Activated CD4-positive, alpha-beta T cell treated with anti-CD3 and anti-CD28 coated beads, Interleukin-2, amount 10 ng/mL, durations not matched to agents 24 days and 14 days (primary cell): ENCODE data around the gene KANSL1. TPM values are rescaled to one million over a fixed set of nuclear protein-coding genes. Genes with fewer than 3 reads are reported as not detected.

Experiments
- DNase-seq: peaks from one replicate; pipeline ENCODE4 v3.0.0; 2022
- H3K27ac Mint-ChIP-seq: one replicate; pipeline ENCODE4 v1.8.0; 2022; ENCODE audit warnings: mild to moderate bottlenecking, mixed read lengths
- H3K27me3 Mint-ChIP-seq: one replicate; pipeline ENCODE4 v1.8.0; 2022; ENCODE audit warnings: mixed read lengths
- H3K36me3 Mint-ChIP-seq: one replicate; pipeline ENCODE4 v1.8.0; 2022; ENCODE audit warnings: low read depth, mild to moderate bottlenecking, mixed read lengths
- H3K4me1 Mint-ChIP-seq: one replicate; pipeline ENCODE4 v1.8.0; 2021; ENCODE audit warnings: mixed read lengths
- H3K4me3 Mint-ChIP-seq: one replicate; pipeline ENCODE4 v1.8.0; 2022; ENCODE audit warnings: mild to moderate bottlenecking, moderate library complexity, mixed read lengths
- H3K9me3 Mint-ChIP-seq: one replicate; pipeline ENCODE4 v1.8.0; 2021; ENCODE audit warnings: mixed read lengths
- intact Hi-C: fragments of 100-400 bp; cut with micrococcal nuclease; formaldehyde crosslinking; loops from one replicate; pipeline ENCODE4 v1.15.1; 2023
- total RNA-seq: library from RNA; stranded (reverse); gene quantifications from 2 replicates; pipeline ENCODE4 v1.2.3, GENCODE V29; 2022

Gene KANSL1
- total RNA-seq, 1 donor from 2014 or later: 82.8 TPM

DNA sequence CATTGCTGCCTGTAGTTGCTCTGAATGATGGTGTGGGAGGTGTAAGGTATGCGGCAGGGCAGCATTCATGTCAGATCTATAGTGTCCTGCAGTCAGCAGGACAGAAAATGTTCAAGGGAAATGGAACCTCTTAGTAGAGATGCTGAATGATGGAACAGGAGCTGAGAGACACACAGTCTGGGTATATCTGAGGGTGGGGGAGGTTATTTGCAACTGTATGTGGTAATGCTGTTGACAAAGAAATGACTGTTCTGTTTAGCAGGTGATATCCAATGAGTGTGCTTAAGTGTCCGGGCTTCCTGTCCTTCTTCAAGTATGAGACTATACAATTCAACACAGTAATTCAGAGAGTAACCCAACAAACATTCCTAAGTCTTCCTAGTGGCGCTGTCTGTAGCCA, 147.6 kb downstream of the KANSL1 start:
- Mint-ChIP-seq H3K27ac (peak overlapping the region; percentile 76), H3K4me3 (no peak overlapping the region), H3K27me3 (no peaks in the 10 kb centered on the region), H3K9me3 (no peaks in the 10 kb centered on the region), H3K4me1 (peaks cover 20% of the 10 kb centered on the region), H3K36me3 (peaks cover 48% of the 10 kb centered on the region)
- intact Hi-C loops: loop anchor here (2.0 kb wide), 3 partner anchors 141 to 167 kb away; no protein-coding TSS in a partner anchor
- no peak for DNase-seq

DNA sequence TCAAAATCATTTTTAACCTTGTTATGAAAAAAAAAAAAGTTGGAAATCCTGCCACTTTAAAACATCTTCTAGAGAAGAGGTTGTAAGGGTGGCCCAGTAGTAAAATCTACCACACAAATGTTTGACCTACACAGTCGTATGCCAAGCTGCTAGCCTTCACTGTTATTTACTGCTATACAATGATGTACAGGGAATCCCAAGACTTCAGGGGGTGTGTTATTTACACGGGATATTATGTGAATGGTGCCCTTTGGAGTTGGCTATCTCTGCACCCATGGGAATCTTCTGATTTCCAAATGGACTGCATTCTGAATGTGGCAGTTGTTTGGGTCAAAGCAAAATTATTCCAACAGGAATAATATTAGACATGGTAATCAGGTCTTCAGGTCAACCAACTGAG, 148.2 kb downstream of the KANSL1 start:
- Mint-ChIP-seq H3K27ac (no peak overlapping the region), H3K27me3 (no peaks in the 10 kb centered on the region), H3K36me3 (peaks cover 47% of the 10 kb centered on the region), H3K9me3 (no peaks in the 10 kb centered on the region), H3K4me3 (no peak overlapping the region), H3K4me1 (peaks cover 20% of the 10 kb centered on the region)
- intact Hi-C loops: loop anchor here (2.0 kb wide), 3 partner anchors 142 to 168 kb away; no protein-coding TSS in a partner anchor
- no peak for DNase-seq

DNA sequence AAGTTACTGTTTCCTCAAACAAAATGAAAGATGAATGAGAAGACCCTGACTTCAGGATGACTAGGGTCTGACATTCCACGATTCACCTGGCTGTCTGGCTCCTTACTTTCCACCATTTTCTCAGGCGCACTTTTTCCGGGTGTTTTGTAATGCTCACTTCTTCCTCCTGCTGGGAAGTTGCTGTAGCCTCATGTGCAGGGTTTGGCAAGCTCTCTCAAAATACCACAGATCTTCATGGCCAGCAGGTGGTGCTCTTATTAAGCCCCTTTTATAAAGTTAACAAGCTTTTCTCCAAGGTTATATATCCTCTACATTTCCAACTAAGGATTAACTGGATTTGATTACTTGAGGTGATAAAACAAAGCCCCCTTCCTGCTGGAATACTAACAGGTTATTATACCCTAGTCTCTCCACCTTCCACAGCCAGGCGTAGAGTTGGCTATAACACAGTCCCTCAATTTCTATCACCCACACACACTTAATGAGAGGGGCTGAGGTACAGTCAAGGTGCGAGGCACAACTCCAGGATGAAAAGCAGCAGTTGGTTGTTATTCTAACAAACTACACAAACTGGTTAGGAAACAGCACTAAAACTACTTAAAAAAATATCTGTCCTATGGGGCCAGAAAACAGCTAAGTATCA, 148.8 kb downstream of the KANSL1 start:
- Mint-ChIP-seq H3K27me3 (no peaks in the 10 kb centered on the region), H3K36me3 (peaks cover 47% of the 10 kb centered on the region), H3K27ac (no peak overlapping the region), H3K4me1 (peaks cover 16% of the 10 kb centered on the region), H3K9me3 (no peaks in the 10 kb centered on the region), H3K4me3 (no peak overlapping the region)
- peak; percentile 82 for DNase-seq
- intact Hi-C loops: loop anchor here (2.0 kb wide), 3 partner anchors 142 to 168 kb away; no protein-coding TSS in a partner anchor

DNA sequence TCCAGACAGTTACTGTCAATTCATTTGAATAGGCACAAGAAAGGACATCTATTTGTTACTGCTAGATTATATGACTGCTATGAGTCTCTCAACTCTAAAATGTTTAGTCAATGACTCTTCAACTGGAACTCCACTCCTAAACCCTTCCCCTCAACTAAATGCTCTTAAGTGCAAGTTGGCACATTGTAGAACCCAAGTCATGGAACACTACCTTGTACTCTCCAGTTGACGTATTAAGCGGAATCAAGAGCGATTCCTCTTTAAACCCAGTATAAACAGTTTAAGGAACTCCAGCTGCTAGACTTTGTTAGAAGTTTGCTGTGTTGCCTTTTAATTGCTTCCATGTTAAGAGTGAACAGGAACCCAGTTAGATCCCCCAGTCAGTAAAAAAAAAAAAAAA, 149.6 kb downstream of the KANSL1 start:
- no peak for DNase-seq
- Mint-ChIP-seq H3K4me1 (peaks cover 15% of the 10 kb centered on the region), H3K36me3 (peaks cover 49% of the 10 kb centered on the region), H3K9me3 (no peaks in the 10 kb centered on the region), H3K4me3 (no peak overlapping the region), H3K27me3 (no peaks in the 10 kb centered on the region), H3K27ac (no peak overlapping the region)
- intact Hi-C loops: loop anchor here (2.0 kb wide), 3 partner anchors 143 to 169 kb away; no protein-coding TSS in a partner anchor

DNA sequence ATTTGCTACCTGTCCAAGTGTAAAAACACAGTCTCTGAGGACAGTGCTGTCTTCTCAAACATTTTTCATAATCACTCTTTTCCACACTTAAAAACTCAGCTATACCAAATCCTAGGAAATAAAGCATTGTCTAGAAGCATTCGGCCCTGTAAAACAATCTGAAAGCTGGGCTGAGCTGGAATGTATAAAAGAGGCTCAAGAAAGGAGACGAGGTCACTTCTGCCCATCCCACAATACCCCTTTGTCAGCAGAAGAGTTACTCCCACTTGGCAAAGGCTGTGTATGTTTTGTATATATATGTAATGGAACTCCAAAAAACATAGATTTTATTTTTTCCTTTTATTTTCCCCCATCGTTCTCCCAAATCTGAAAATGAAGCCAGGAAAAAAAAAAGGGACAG, 150.3 kb downstream of the KANSL1 start:
- Mint-ChIP-seq H3K4me3 (no peak overlapping the region), H3K27ac (no peak overlapping the region), H3K27me3 (no peaks in the 10 kb centered on the region), H3K4me1 (peaks cover 15% of the 10 kb centered on the region), H3K9me3 (no peaks in the 10 kb centered on the region), H3K36me3 (peaks cover 53% of the 10 kb centered on the region)
- no peak for DNase-seq
- intact Hi-C loops: no loop called here

DNA sequence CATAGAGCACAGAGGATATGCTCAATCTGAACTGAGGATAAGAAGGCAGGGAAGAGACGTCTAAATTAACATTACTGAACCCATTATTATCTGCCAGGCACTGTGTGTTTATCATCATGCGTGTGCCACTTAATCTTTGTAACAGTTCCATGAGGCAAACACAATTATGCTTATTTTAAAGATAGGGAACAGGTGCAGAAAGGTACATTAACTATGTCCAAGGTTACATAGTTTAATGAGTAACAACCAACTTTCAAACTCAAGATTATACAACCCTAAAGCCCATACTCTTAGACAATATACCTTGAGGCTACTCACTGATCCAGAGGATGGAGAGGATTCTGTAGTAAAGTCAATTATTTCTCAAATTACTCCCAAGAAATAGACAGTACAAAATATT, 151.0 kb downstream of the KANSL1 start:
- Mint-ChIP-seq H3K9me3 (no peaks in the 10 kb centered on the region), H3K27ac (no peak overlapping the region), H3K4me1 (peaks cover 15% of the 10 kb centered on the region), H3K4me3 (no peak overlapping the region), H3K36me3 (peaks cover 51% of the 10 kb centered on the region), H3K27me3 (no peaks in the 10 kb centered on the region)
- DNase-seq: no peak
- intact Hi-C loops: no loop called here

DNA sequence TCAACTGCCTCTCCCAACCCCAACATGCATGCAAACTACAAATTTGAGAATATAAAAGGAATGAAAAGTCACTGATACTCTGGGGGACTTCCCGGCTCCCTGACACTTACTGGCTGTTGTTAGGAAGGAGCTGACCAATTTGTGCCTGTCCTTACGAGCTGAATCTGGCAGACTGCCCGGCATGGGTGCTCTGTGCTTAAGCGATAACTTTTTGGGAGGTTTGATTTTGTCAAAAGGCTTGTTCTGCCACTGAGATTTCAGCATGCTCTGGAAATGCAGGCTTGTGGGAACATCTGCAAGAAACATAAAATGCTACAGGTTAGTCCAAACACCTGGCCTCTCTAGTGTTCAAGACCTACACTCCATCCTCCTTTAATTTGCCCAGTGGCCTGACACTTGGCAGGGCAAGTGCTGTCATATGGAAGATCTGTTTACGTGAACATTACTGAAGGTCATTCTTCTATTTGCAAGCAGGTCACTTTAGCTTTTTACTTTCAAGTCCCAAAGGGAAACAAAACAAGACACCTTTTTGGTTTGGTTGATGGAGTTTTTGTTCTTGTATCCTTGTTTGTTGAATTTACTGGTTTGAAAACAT, 153.5 kb downstream of the KANSL1 start:
- intact Hi-C loops: no loop called here
- Mint-ChIP-seq H3K27ac (no peak overlapping the region), H3K4me1 (peaks cover 14% of the 10 kb centered on the region), H3K4me3 (no peak overlapping the region), H3K27me3 (no peaks in the 10 kb centered on the region), H3K36me3 (peaks cover 53% of the 10 kb centered on the region), H3K9me3 (no peaks in the 10 kb centered on the region)
- DNase-seq: no peak

DNA sequence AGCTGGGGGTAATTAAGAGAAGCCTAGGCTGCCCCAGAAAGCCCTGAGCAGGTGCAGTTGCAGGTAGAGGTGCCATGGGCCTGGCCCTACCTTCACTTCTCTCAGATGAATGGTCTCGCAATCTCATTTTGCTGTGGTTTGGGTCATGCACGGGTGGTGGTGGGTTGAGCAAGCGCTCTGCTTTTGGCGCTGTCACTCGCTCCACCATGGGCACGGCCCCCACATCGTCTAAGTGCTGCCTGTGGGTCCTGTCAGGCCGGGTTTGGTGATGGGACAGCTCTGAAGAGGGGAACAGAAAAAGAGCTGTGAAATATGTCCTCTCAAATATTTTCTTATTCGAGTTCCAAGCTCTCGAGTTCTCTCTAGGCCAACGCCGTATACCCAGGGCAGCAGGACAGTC, 154.3 kb downstream of the KANSL1 start:
- Mint-ChIP-seq H3K9me3 (no peaks in the 10 kb centered on the region), H3K27ac (no peak overlapping the region), H3K27me3 (no peaks in the 10 kb centered on the region), H3K4me3 (no peak overlapping the region), H3K4me1 (peaks cover 12% of the 10 kb centered on the region), H3K36me3 (peaks cover 57% of the 10 kb centered on the region)
- no peak for DNase-seq
- intact Hi-C loops: no loop called here

DNA sequence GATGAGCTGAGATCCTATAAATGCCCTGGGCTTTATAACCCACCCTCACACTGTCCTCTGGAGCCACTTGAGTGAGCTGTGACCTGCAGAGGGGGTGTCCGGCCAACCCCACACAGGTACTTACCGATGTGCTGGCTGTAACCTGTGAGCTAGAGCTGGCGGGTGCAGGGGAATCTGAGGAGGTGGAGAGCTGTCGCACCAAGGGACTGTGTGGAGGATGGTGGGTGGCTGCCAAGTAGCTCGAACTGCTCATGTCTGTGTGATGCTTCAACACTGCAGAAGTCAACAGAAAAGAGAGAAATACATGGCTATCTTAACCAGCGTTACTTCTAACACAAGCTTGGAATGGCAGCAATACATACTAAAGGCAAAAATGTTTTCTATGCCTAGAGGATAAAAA, 154.8 kb downstream of the KANSL1 start:
- no peak for DNase-seq
- no peaks in the 10 kb centered on the region for H3K27me3 Mint-ChIP-seq
- intact Hi-C loops: no loop called here
- H3K9me3 Mint-ChIP-seq: no peaks in the 10 kb centered on the region
- no peak overlapping the region for H3K4me3 Mint-ChIP-seq
- H3K27ac Mint-ChIP-seq: no peak overlapping the region
- H3K36me3 Mint-ChIP-seq: peaks cover 56% of the 10 kb centered on the region
- peaks cover 12% of the 10 kb centered on the region for H3K4me1 Mint-ChIP-seq

DNA sequence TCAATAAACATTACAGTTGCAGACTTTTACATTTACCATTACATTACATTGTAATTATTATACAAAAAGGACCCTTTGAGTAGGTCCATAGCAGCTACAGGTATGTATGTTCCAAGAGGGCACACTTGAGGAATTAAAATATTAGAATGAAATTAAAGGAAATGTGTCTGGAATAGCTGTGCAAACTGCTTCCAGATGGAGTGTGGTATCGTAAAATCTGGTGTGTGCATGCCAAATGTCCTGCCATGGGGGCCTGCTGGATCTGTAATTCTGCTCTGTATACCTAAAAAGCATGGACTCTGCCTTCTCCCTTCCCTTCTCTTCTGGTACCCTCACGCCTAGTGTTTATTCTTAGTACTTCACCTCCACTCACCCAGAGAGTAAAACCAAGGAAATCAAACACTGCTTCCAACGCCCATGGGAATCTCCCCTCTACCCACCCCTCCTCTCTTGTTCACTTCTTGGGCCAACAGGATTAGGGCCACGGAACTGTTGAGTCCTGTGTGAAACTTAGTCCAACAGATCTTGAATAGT, 155.4 kb downstream of the KANSL1 start:
- H3K27ac Mint-ChIP-seq: no peak overlapping the region
- no peaks in the 10 kb centered on the region for H3K9me3 Mint-ChIP-seq
- peaks cover 61% of the 10 kb centered on the region for H3K36me3 Mint-ChIP-seq
- H3K27me3 Mint-ChIP-seq: no peaks in the 10 kb centered on the region
- intact Hi-C loops: no loop called here
- H3K4me3 Mint-ChIP-seq: no peak overlapping the region
- H3K4me1 Mint-ChIP-seq: peaks cover 12% of the 10 kb centered on the region
- DNase-seq: no peak

DNA sequence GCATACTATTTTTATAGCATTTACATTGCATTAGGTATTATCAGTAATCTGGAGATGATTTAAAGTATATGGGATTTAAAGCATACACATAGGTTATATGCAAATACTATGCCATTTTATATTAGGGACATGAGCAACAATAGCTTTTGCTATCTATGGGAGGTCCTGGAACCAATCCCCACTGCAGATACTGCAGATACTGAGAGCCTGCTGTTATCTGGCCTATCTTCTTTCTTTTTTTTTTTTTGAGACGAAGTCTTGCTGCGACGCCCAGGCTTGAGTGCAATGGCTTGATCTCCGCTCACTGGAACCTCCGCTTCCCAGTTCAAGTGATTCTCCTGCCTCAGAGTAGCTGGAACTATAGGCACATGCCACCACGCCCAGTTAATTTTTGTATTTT, 156.7 kb downstream of the KANSL1 start:
- Mint-ChIP-seq H3K4me1 (peaks cover 12% of the 10 kb centered on the region), H3K27me3 (no peaks in the 10 kb centered on the region), H3K9me3 (no peaks in the 10 kb centered on the region), H3K27ac (no peak overlapping the region), H3K4me3 (no peak overlapping the region), H3K36me3 (peaks cover 72% of the 10 kb centered on the region)
- no peak for DNase-seq
- intact Hi-C loops: no loop called here

DNA sequence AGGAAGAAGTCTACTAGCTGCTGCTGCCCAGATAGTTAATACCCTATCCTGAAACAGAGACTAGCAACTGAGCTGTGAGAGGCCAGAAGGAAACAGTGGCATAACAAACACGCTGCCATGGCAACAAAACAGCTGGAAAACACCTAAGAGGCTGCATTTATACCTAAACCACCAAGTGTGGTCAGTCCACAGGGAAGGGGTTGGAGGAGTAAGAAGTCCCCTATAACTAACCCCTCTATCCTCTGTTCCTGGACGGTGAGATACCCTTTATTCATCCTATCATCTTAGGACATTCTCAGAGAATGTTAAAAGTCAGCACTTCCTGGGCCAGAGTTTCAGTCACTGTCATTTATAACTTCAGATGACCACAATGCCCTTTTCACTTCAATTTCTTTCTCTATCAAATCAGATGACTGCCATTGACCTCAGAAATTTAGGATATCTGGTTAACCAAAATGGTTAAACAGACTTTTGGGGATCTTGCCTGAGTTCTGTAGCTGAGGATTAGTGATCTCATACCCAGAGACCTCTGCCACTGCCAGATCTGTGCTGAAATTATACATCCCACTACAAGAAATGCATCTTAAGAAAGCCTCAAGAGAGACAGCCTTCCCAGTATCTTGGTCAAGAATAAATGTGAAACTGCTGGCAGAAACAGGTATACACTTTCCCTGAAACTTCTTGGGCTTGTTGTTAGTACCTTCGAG, 158.0 kb downstream of the KANSL1 start:
- intact Hi-C loops: no loop called here
- Mint-ChIP-seq H3K4me3 (no peak overlapping the region), H3K27me3 (no peaks in the 10 kb centered on the region), H3K27ac (peak overlapping the region; percentile 52), H3K36me3 (peaks cover 78% of the 10 kb centered on the region), H3K9me3 (no peaks in the 10 kb centered on the region), H3K4me1 (peaks cover 12% of the 10 kb centered on the region)
- DNase-seq: peak; percentile 74

DNA sequence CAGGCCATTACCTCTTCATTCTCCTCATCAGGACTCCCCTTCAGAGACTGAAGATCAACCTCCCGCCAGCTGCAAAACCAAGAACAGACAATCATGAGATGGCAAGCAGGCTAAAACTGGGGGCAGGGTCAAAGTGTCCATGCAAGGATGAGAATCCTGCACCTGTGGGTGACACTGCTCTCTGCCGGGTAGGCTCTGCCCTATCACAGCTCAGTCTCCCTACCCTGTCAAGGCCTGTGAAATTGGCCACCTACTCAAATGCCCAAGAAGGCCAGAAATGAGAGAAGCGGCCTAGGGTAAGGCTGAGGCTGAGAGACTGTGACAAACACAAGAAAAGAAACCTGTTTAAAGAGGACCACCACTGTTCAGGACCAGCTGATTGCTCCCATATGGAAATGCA, 159.8 kb downstream of the KANSL1 start:
- no peaks in the 10 kb centered on the region for H3K9me3 Mint-ChIP-seq
- intact Hi-C loops: no loop called here
- H3K36me3 Mint-ChIP-seq: peaks cover 73% of the 10 kb centered on the region
- H3K4me1 Mint-ChIP-seq: peaks cover 16% of the 10 kb centered on the region
- no peaks in the 10 kb centered on the region for H3K27me3 Mint-ChIP-seq
- no peak overlapping the region for H3K27ac Mint-ChIP-seq
- DNase-seq: no peak
- H3K4me3 Mint-ChIP-seq: no peak overlapping the region

DNA sequence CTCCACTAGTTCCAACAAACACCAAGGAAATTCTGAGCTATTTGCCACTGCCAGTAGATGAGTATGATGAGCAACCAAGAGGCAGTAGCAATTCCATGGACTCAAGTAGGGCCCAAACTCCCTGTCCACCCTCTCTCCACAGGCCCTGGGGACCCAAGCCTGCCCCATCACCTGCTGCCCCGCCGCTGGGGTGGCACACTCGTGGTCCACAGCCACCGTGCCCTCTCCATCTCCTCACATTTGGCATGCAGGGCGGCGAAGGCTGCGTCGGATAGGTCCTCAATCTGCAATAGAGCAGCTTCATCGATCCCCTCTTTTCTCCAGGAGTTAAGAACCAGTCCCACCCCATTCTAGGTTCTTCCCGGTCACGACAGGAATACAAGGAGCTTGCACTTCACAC, 160.3 kb downstream of the KANSL1 start:
- H3K9me3 Mint-ChIP-seq: no peaks in the 10 kb centered on the region
- H3K27me3 Mint-ChIP-seq: no peaks in the 10 kb centered on the region
- H3K4me1 Mint-ChIP-seq: peaks cover 16% of the 10 kb centered on the region
- DNase-seq: no peak
- no peak overlapping the region for H3K4me3 Mint-ChIP-seq
- intact Hi-C loops: no loop called here
- H3K36me3 Mint-ChIP-seq: peaks cover 68% of the 10 kb centered on the region
- peak overlapping the region; percentile 47 for H3K27ac Mint-ChIP-seq
